ENCODE results near the gene POFUT1.

DNA sequence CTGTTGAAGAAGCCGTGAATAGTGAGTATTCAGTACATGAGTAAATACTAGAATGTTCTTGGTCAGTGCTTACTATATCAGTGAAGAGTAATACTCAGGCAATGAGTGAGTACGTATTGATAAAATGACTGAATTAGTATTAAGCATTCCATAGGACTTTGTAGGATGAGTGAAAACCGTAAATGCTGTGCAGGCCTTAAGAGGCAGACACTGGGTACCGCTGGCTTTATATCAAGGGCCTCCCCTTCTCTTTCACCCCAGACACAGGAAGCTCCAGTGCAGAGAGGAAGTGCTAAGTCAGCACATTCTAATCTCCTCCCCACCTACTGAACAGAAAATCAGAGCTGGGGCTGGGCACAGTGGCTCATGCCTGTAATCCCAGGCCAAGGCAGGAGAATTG is 24.2 kb downstream of the POFUT1 start:
- TF ChIP-seq, protein P1, sequence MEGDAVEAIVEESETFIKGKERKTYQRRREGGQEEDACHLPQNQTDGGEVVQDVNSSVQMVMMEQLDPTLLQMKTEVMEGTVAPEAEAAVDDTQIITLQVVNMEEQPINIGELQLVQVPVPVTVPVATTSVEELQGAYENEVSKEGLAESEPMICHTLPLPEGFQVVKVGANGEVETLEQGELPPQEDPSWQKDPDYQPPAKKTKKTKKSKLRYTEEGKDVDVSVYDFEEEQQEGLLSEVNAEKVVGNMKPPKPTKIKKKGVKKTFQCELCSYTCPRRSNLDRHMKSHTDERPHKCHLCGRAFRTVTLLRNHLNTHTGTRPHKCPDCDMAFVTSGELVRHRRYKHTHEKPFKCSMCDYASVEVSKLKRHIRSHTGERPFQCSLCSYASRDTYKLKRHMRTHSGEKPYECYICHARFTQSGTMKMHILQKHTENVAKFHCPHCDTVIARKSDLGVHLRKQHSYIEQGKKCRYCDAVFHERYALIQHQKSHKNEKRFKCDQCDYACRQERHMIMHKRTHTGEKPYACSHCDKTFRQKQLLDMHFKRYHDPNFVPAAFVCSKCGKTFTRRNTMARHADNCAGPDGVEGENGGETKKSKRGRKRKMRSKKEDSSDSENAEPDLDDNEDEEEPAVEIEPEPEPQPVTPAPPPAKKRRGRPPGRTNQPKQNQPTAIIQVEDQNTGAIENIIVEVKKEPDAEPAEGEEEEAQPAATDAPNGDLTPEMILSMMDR (IDR thresholded peaks at IDR 0.05; ENCODE audit: extremely low read depth in 1 of 2, insufficient read depth in 1 of 2, low read depth in 1 of 2, low read length in 2 of 2): no peak
- TF ChIP-seq POLR2A (IDR thresholded peaks at IDR 0.05; ENCODE audit: low read depth, low read length) (no peak), FOS (IDR thresholded peaks at IDR 0.05; ENCODE audit: borderline replicate concordance, insufficient read depth, low read length) (no peak)
